PC-9 (cell line): ENCODE results near the gene MYMK. TPM values are rescaled to one million over a fixed set of nuclear protein-coding genes. Genes with fewer than 3 reads are reported as not detected.

Source experiments
- BruUV-seq: library from RNA; stranded (reverse); fragments of 400-500 nt; replicated peaks from 2 replicates; lab custom pipeline; 2021; lab: Mats Ljungman, UMichigan
- CTCF ChIA-PET: fragments of 300-600 bp; sonication (Branson Sonifier 250); formaldehyde crosslinking; loops from one replicate; lab custom pipeline; 2022; ENCODE audit warnings: antibody characterized with exemption; lab: Charles Lee
- POLR2A ChIA-PET: fragments of 300-600 bp; sonication (Branson Sonifier 250); formaldehyde crosslinking; loops from one replicate; lab custom pipeline; 2022; ENCODE audit warnings: antibody characterized with exemption; ENCODE audit not compliant: unreplicated experiment; lab: Charles Lee
- DNase-seq, 2 experiments: peaks; one replicate each; pipeline versions ENCODE4 v3.0.0 to v3.0.0-alpha.2; 2015 to 2022; ENCODE audit warnings: mixed read lengths in 1 of 2
- H2AFZ ChIP-seq: fragments of 200-600 bp; sonication (generic); 2 replicates; pipeline ENCODE4 v1.8.1; 2017; ENCODE audit warnings: antibody characterized with exemption
- H3F3A ChIP-seq: fragments of 200-600 bp; sonication (generic); 2 replicates; pipeline ENCODE4 v1.8.1; 2017; ENCODE audit warnings: antibody characterized with exemption, mild to moderate bottlenecking, low read depth; ENCODE audit not compliant: insufficient read depth
- H3K27ac ChIP-seq: fragments of 200-600 bp; sonication (generic); 2 replicates; pipeline ENCODE4 v1.6.1; 2016; ENCODE audit warnings: mixed run types
- H3K27me3 ChIP-seq: fragments of 200-600 bp; sonication (generic); 2 replicates; pipeline ENCODE4 v1.6.1; 2016; ENCODE audit warnings: low read depth, mixed run types; ENCODE audit not compliant: insufficient read depth
- H3K36me3 ChIP-seq: fragments of 200-600 bp; sonication (generic); 2 replicates; pipeline ENCODE4 v1.6.1; 2016; ENCODE audit warnings: low read depth, mixed run types
- H3K4me1 ChIP-seq: fragments of 200-600 bp; sonication (generic); replicated peaks from 2 replicates; pipeline ENCODE4 v1.6.1; 2016; ENCODE audit warnings: mixed run types; ENCODE audit not compliant: insufficient read depth
- H3K4me2 ChIP-seq: fragments of 200-600 bp; sonication (generic); 2 replicates; pipeline ENCODE4 v1.6.1; 2017; ENCODE audit warnings: mixed run types
- H3K4me3 ChIP-seq: fragments of 200-600 bp; sonication (generic); 2 replicates; pipeline ENCODE4 v1.6.1; 2016; ENCODE audit warnings: mixed run types
- H3K79me2 ChIP-seq: fragments of 200-600 bp; sonication (generic); 2 replicates; pipeline ENCODE4 v1.6.1; 2017; ENCODE audit warnings: low read depth, mixed run types
- H3K9me2 ChIP-seq: fragments of 200-600 bp; sonication (generic); 2 replicates; pipeline ENCODE4 v1.8.1; 2017; ENCODE audit warnings: mild to moderate bottlenecking; ENCODE audit not compliant: insufficient read depth
- H3K9me3 ChIP-seq: fragments of 200-600 bp; sonication (generic); 2 replicates; pipeline ENCODE4 v1.8.1; 2016; ENCODE audit warnings: low read depth; ENCODE audit not compliant: insufficient read depth
- H4K20me1 ChIP-seq: fragments of 200-600 bp; sonication (generic); 2 replicates; pipeline ENCODE4 v1.8.1; 2017; ENCODE audit not compliant: insufficient read depth
- EZH2 ChIP-seq: fragments of 200-600 bp; sonication (generic); IDR thresholded peaks from 2 replicates; pipeline ENCODE4 v1.8.0; 2017; ENCODE audit warnings: antibody characterized with exemption, low read depth
- intact Hi-C: fragments of 100-400 bp; cut with micrococcal nuclease; formaldehyde crosslinking; loops from one replicate; pipeline ENCODE4 v1.10.0; 2022; ENCODE audit not compliant: unreplicated experiment
- total RNA-seq: library from RNA; stranded (reverse); gene quantifications from 2 replicates; pipeline ENCODE4 v1.2.3, GENCODE V29; 2021
- TF ChIP-seq, protein P1 (sequence below): fragments of 200-600 bp; sonication (generic); conservative IDR thresholded peaks from 2 replicates; pipeline ENCODE4 v1.6.1; 2017; ENCODE audit warnings: mixed run types, antibody characterized with exemption, mild to moderate bottlenecking, moderate library complexity

The MYMK gene
- total RNA-seq, 1 experiment from 2014 or later = not detected

- H4K20me1 ChIP-seq = no peaks in the 10 kb centered on the region
- no TSS peak for BruUV-seq
- peaks cover 9% of the 10 kb centered on the region for H3K9me3 ChIP-seq
- no peak overlapping the region for H3K4me3 ChIP-seq
- no peak for TF ChIP-seq EZH2
- TF ChIP-seq, protein P1, sequence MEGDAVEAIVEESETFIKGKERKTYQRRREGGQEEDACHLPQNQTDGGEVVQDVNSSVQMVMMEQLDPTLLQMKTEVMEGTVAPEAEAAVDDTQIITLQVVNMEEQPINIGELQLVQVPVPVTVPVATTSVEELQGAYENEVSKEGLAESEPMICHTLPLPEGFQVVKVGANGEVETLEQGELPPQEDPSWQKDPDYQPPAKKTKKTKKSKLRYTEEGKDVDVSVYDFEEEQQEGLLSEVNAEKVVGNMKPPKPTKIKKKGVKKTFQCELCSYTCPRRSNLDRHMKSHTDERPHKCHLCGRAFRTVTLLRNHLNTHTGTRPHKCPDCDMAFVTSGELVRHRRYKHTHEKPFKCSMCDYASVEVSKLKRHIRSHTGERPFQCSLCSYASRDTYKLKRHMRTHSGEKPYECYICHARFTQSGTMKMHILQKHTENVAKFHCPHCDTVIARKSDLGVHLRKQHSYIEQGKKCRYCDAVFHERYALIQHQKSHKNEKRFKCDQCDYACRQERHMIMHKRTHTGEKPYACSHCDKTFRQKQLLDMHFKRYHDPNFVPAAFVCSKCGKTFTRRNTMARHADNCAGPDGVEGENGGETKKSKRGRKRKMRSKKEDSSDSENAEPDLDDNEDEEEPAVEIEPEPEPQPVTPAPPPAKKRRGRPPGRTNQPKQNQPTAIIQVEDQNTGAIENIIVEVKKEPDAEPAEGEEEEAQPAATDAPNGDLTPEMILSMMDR = no peak
- H3K36me3 ChIP-seq = no peaks in the 10 kb centered on the region
- H3K79me2 ChIP-seq = no peaks in the 10 kb centered on the region
- intact Hi-C loops = loop anchor here (10.0 kb wide), 1 partner anchor 228 kb away; the partner anchor contains the start of gene SARDH
- POLR2A ChIA-PET = interaction anchor here (0.6 to 0.8 kb wide), 3 partner anchors 47 to 476 kb away, joined by 3 to 6 read pairs (median 5); partner anchors contain the start of genes CACFD1 and GTF3C5
- H2AFZ ChIP-seq = no peak overlapping the region
- H3K4me2 ChIP-seq = peak overlapping the region; percentile 40
- DNase-seq = peak; percentile 85 to 89
- H3K27ac ChIP-seq = no peak overlapping the region
- H3K27me3 ChIP-seq = peaks cover 44% of the 10 kb centered on the region
- CTCF ChIA-PET = interaction anchor here (0.6 kb wide), 1 partner anchor 399 kb away, joined by 4 read pairs; no protein-coding TSS in a partner anchor
- H3K9me2 ChIP-seq = no peaks in the 10 kb centered on the region
- H3K4me1 ChIP-seq = peaks cover 22% of the 10 kb centered on the region
- H3F3A ChIP-seq = peaks cover 5% of the 10 kb centered on the region; the same call in 1 of the 2 replicates
Observed at GRCh38 chr9:133506653-133507038, 18.1 kb downstream of the MYMK start.

GRCh38 chr9:133505901-133506652, 18.7 kb downstream of the MYMK start:
- ChIA-PET CTCF (interaction anchor here (0.6 kb wide), 1 partner anchor 10 kb away, joined by 4 read pairs; no protein-coding TSS in a partner anchor), POLR2A (interaction anchor here (0.7 to 0.8 kb wide), 2 partner anchors 86 to 476 kb away, joined by 5 to 6 read pairs; partner anchors contain the start of gene GTF3C5)
- Histone ChIP-seq H3K36me3 (no peaks in the 10 kb centered on the region), H3K27me3 (peaks cover 48% of the 10 kb centered on the region), H3K27ac (no peak overlapping the region), H3K4me3 (no peak overlapping the region), H3K4me1 (peaks cover 22% of the 10 kb centered on the region), H4K20me1 (no peaks in the 10 kb centered on the region), H3F3A (peaks cover 5% of the 10 kb centered on the region; the same call in 1 of the 2 replicates), H3K9me3 (peaks cover 9% of the 10 kb centered on the region), H3K9me2 (no peaks in the 10 kb centered on the region), H3K79me2 (no peaks in the 10 kb centered on the region), H3K4me2 (no peak overlapping the region), H2AFZ (no peak overlapping the region)
- no TSS peak for BruUV-seq
- intact Hi-C loops = loop anchor here (10.0 kb wide), 1 partner anchor 229 kb away; the partner anchor contains the start of gene SARDH
- TF ChIP-seq, protein P1 = no peak
- TF ChIP-seq EZH2 = no peak
- DNase-seq = no peak

DNA sequence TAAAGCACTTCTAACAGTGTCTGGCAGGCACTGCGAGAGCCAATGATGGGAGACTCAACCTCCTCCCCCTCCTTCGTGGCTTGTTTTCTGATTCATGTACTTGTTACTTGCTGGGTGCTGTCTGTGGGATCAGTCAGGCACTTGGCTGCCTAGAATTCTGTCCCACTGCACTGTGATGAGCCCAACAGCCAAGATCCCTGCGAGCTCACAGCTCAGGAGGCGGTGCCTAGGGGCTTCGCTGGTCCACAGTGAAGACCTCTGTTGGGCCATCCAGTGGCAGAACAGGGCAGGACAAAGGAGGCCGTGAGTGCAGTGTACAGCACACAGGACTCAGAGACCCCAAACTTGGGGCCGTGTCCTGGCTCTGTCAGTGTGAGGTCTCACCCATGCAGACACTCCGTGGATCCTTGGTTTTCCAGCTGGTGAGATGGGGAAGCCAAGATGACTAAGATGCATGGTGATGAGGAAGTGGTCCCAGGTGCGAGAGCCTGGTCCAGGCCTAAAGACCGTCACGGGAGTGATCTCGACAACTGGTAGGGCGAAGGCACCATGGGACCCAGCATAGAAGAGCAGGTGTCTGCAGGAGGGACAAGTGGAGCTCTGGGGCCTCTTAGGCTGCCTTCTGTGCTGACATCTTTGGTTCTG, 19.5 kb downstream of the MYMK start:
- DNase-seq = no peak
- Histone ChIP-seq H3K9me3 (peaks cover 9% of the 10 kb centered on the region), H3K79me2 (no peaks in the 10 kb centered on the region), H3K4me2 (no peak overlapping the region), H3K9me2 (no peaks in the 10 kb centered on the region), H3K36me3 (no peaks in the 10 kb centered on the region), H3F3A (peaks cover 5% of the 10 kb centered on the region; the same call in 1 of the 2 replicates), H3K27me3 (peaks cover 56% of the 10 kb centered on the region), H3K27ac (no peak overlapping the region), H3K4me1 (peaks cover 22% of the 10 kb centered on the region), H3K4me3 (no peak overlapping the region), H2AFZ (no peak overlapping the region), H4K20me1 (no peaks in the 10 kb centered on the region)
- ChIA-PET CTCF (interaction anchor here (0.6 kb wide), 1 partner anchor 9 kb away, joined by 4 read pairs; no protein-coding TSS in a partner anchor), POLR2A (no interaction called here)
- intact Hi-C loops = loop anchor here (10.0 kb wide), 1 partner anchor 229 kb away; the partner anchor contains the start of gene SARDH
- BruUV-seq = no TSS peak
- TF ChIP-seq, protein P1 = no peak
- no peak for TF ChIP-seq EZH2
